Hypothalamus (tissue), 51 donors: ENCODE measurements around the gene GALNT17.

Source experiments
- DNase-seq, 51 donors: peaks; one replicate each; lab custom pipeline; 2025; lab: John Stamatoyannopoulos, UW

GALNT17 gene

DNA sequence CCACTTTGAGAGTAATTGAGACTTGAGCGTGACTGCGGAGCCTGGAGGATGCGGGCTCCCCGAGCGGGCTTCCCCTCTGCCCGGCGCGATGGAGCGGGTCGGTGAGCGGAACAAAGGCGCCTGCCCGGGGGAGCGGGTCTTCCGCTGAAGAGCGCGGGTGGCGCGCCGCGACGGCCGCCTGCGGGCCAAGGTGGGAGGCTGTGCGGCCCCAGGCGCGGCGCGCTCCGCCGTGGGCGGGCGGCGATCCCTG is at the start of gene GALNT17:
Gene GALNT17, plus strand, starts transcription at position 18 of the 250 bp plus-strand sequence.
- DNase-seq = peak in 4 of 51 donors; percentile 6 to 33 (median 28)

GRCh38 chr7:71095266-71095860 is 36.6 kb upstream of the GALNT17 start:
- no peak for DNase-seq

GRCh38 chr7:71096351-71096750 is 35.6 kb upstream of the GALNT17 start:
- no peak for DNase-seq

- no peak for DNase-seq
Measured at GRCh38 chr7:71106226-71106625, 25.7 kb upstream of the GALNT17 start.

DNA sequence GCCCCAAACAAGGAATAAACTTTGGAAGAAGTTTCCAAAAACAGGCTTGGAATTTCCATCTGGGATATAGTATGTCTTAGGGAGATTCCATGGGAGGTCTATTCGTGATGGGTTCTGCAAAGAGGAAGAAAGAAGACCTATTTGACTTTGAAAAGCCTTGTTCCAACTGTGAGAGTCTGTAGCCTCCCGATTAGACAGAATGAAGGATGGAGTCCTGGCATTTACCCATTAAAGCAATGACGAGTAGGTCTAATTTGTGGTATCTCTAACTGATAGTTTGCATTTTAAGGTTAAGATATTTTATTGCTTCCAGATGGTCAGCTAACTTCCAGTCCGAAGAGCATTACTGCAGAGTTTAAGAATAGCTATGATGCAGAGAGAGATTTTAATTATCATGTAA is 19.5 kb upstream of the GALNT17 start:
- DNase-seq = no peak

DNA sequence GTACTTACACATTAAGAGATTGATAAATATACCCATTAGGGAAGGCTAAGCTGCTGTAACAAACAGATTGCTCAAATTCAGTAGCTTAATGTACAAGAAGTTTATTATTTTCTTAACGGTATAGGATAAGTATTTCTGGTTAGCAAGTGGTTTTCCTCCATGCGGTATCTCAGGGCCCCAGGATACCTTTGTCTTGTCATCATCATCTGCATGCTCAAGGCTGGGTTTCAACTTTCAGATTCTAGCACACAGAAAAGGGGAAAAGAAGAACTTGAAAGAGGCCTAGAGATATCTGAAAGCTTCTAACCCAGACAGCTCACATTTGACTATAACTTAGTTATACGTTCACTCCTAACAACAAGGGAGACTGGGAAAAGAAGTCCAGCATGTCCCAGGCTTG is 11.8 kb upstream of the GALNT17 start:
- DNase-seq = no peak

- DNase-seq = no peak
Measured at GRCh38 chr7:71129126-71129525, 2.8 kb upstream of the GALNT17 start.

- no peak for DNase-seq
Measured at GRCh38 chr7:71130031-71130679, 1.8 kb upstream of the GALNT17 start.

- DNase-seq = peak in 29 of 51 donors; percentile 1 to 68 (median 30)
Measured at GRCh38 chr7:71131256-71132126, 453 bp upstream of the GALNT17 start.

GRCh38 chr7:71132377-71133231 is 660 bp downstream of the GALNT17 start:
- peak in 2 of 51 donors; percentile 3 to 33 for DNase-seq

DNA sequence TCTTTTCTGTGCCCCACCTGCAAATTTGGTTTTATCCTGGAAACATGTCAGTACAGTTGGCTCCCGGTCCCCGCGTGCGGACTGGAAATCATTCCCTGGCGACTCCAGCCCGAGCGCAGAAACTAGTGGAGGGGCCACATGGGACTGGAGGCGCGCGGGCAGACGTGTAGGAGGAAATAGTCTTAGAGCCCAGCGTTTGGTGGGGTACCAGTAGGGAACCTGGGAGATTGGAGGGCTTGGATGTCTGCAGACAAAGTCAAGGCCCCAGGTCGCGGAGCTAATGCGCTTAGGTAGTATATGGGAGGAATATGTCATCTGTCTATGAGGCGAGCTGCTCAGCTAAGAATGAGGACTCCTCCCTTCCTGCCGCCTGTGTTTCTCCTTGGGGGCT is 1.3 kb downstream of the GALNT17 start:
- DNase-seq = peak in 1 of 51 donors; percentile 45

- DNase-seq = no peak
Measured at GRCh38 chr7:71133856-71134255, 1.9 kb downstream of the GALNT17 start.

- no peak for DNase-seq
Measured at GRCh38 chr7:71135116-71135515, 3.2 kb downstream of the GALNT17 start.

DNA sequence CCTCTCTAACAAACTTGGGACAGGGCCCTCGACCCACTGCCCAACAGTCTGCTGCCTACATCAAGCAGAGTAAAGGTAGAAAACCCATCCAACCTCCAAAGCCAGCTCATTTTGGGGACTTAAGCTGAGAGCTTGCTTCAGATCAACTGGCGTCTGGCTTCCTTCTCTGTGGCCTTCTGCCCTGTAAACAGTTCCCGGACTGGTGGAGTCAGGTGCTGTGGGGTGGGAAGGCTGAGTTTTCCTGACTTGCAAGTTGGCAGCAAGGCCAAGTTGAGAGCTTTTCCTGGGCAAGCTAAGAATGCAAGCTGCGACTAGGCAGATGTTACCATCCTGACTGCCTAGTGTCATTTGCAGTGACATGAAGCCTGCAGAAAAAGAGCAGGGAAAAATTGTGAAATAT is 3.7 kb downstream of the GALNT17 start:
- DNase-seq = no peak

- DNase-seq = no peak
Measured at GRCh38 chr7:71137479-71137878, 5.5 kb downstream of the GALNT17 start.

DNA sequence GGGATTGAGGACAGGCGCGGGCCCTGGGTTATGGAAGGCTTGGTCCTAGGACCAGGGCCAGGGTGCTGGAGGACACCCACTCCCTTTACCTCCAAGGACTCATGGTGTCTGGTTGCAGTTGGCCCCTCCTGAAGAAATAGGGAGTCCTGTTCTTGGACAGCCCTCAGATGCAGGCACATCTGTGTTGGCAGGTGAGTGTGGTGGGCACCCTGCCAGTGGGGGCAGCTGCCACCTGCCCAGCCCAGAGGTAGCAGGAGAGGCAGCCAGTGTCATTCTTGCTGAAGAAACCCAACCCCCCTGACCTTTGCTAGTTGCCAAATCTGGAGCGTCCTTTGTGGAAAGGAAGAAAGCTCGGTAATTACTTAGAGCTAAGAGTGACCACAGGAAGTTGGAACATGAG is 8.3 kb downstream of the GALNT17 start:
- DNase-seq = no peak

DNA sequence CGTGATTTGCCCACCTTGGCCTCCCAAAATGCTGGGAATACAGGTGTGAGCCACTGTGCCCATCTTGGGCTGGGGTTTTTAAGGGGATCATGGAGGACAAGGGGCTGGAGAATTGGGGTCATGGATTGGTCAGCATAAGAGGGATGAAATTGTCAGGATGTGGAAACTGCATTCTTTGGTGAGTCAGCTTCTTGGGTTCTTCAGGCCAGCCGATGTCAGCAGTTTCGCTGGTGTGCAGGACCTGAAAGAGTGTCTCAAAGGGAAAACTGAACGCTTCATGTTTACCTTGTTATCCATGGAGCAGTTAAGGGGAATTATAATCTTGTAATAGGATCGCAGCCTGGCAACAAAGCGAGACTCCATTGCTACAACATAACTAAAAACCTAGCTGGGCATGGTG is 13.0 kb downstream of the GALNT17 start:
- DNase-seq = no peak

GRCh38 chr7:71145906-71146901 is 14.3 kb downstream of the GALNT17 start:
- DNase-seq = peak in 2 of 51 donors; percentile 34 to 39

DNA sequence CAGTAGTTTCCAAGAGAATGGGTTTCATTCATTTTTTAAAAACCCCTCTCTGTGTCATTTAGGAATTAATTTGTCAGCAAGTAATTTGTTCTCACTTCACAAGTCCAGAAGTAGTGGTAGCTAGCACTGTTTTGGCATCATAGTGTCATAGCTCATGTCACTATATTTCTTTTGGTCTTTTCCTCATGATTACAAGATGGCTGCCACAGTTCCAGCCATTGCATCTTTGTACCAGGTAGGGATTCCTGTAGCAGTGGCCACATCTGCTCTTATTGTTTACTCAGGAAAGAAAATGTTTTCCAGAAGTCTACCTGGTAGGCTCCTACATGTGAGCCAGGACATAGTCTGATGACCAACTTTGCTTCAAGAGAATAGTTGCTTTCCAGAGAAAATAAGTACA is 16.2 kb downstream of the GALNT17 start:
- no peak for DNase-seq

DNA sequence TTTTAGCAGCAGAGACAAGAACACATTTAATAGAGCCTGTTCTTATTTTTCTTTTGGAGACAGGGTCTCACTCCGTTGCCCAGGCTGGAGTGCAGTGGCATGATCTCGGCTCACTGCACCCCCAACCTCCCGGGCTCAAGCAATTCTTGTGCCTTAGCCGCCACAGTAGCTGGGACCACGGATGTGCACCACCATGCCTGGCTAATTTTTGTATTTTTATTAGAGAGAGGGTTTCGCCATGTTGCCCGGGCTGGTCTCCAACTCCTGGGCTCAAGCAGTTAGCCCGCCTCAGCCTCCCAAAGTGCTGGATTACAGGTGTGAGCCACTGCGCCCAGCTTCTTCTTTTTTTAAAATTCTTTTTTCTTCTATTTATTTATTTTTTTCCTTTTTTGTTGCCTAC is 23.3 kb downstream of the GALNT17 start:
- no peak for DNase-seq
